ENCODE data around the gene GALNT8. TPM values are rescaled to one million over a fixed set of nuclear protein-coding genes. Genes with fewer than 3 reads are reported as not detected.

Gene GALNT8
- polyA plus RNA-seq, 1 experiment = not detected

DNA sequence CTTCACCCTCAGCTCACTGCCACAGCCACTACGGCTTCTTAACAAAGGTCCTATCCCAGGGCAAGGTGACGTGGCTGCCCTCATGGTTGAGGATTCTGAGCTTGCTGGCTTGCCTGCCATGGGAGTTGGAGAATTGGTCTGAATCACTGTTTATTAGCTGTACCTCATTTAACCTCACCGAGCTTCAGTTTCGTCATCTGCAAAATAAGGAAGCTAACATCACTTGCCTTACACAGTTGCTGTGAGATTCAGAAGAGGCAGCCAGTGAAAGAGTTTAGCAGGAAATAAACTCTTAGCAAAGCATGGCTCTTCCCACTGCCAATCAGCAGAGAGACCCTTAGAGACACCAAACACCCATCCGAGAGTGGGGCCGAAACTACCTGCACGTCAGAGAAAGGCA is 99.5 kb downstream of the GALNT8 start:
- no peak overlapping the region for H3K4me3 ChIP-seq (ENCODE audit: low read depth, low read length)
- TF ChIP-seq, protein P1, sequence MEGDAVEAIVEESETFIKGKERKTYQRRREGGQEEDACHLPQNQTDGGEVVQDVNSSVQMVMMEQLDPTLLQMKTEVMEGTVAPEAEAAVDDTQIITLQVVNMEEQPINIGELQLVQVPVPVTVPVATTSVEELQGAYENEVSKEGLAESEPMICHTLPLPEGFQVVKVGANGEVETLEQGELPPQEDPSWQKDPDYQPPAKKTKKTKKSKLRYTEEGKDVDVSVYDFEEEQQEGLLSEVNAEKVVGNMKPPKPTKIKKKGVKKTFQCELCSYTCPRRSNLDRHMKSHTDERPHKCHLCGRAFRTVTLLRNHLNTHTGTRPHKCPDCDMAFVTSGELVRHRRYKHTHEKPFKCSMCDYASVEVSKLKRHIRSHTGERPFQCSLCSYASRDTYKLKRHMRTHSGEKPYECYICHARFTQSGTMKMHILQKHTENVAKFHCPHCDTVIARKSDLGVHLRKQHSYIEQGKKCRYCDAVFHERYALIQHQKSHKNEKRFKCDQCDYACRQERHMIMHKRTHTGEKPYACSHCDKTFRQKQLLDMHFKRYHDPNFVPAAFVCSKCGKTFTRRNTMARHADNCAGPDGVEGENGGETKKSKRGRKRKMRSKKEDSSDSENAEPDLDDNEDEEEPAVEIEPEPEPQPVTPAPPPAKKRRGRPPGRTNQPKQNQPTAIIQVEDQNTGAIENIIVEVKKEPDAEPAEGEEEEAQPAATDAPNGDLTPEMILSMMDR (IDR thresholded peaks at IDR 0.05; ENCODE audit: insufficient read depth, low read depth, low read length) = no peak
- ChIA-PET CTCF (interaction anchor here (0.5 kb wide), 1 partner anchor 1222 kb away, joined by 5 read pairs; no protein-coding TSS in a partner anchor), POLR2A (no interaction called here)
- DNase-seq (ENCODE audit: low read depth) = no peak
- H3K36me3 ChIP-seq (ENCODE audit: control insufficient read depth, insufficient read depth, low read length) = no peaks in the 10 kb centered on the region
- no peaks in the 10 kb centered on the region; the same call in 1 of the 2 replicates for H3K27me3 ChIP-seq (ENCODE audit: control insufficient read depth, insufficient read depth, low read length)

DNA sequence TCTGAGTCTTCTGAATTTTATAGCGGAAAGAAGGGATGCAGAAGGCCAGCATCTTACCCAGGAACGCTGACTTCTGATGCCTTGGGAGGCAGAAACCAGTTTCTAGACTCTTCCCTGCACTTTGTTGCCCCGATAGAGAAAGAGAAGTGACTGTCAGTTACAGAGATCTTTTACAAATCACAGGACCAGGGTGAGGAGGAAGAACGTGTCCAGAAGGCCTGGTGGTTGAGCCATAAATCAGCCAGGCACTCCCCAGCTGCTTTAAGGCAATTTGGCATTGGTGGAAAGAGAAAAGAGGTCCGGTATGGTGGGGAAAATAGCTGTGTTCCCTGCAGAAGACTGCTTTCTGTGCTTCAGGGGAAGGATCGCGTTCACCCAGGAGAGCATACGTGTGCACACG is 100.8 kb downstream of the GALNT8 start:
- TF ChIP-seq, protein P1 (IDR thresholded peaks at IDR 0.05; ENCODE audit: insufficient read depth, low read depth, low read length) = no peak
- Histone ChIP-seq H3K27me3 (ENCODE audit: control insufficient read depth, insufficient read depth, low read length) (no peaks in the 10 kb centered on the region; the same call in 1 of the 2 replicates), H3K36me3 (ENCODE audit: control insufficient read depth, insufficient read depth, low read length) (no peaks in the 10 kb centered on the region), H3K4me3 (ENCODE audit: low read depth, low read length) (no peak overlapping the region)
- ChIA-PET POLR2A (no interaction called here), CTCF (no interaction called here)
- no peak for DNase-seq (ENCODE audit: low read depth)

Other genes with a start within 250 kb of the GALNT8 start
- gene RAD51AP1, start 181.5 kb upstream of the GALNT8 start, polyA plus RNA-seq (2011; rRNA removed) = 4.9 and 10.5 TPM in 2 replicates
- gene DYRK4, start 158.2 kb upstream of the GALNT8 start, polyA plus RNA-seq (2011; rRNA removed) = 77.5 and 114 TPM in 2 replicates
- gene AKAP3, start 71.3 kb upstream of the GALNT8 start, polyA plus RNA-seq (2011; rRNA removed) = 0.98 and 1.1 TPM in 2 replicates
- gene NDUFA9, start 71.3 kb upstream of the GALNT8 start, polyA plus RNA-seq (2011; rRNA removed) = 76.1 and 111 TPM in 2 replicates
- not detected in 2 replicates for gene KCNA1, start 189.5 kb downstream of the GALNT8 start, polyA plus RNA-seq (2011; rRNA removed)

Measured in BJ (cell line).